Thyroid gland (tissue), 4 donors: ENCODE data around the gene TOX4.

ENCODE experiments used
- POLR2A ChIP-seq, 2 donors: fragments of 450-650 bp; IDR thresholded peaks; one replicate each; pipeline ENCODE4 v1.6.1; 2017; ENCODE audit warnings: antibody characterized with exemption in 2 of 2, mild to moderate bottlenecking in 2 of 2, moderate library complexity in 1 of 2
- TF ChIP-seq, protein P1 (sequence below), 6 experiments: fragments of 200-600 bp in 3 of 6; fragments of 450-650 bp in 3 of 6; sonication (generic) in 3 of 6; IDR thresholded peaks; one replicate each; pipeline ENCODE4 v1.5.1; 2016 to 2019; ENCODE audit warnings: antibody characterized with exemption in 6 of 6, mild to moderate bottlenecking in 2 of 6, inconsistent platforms in 1 of 6, moderate library complexity in 1 of 6

DNA sequence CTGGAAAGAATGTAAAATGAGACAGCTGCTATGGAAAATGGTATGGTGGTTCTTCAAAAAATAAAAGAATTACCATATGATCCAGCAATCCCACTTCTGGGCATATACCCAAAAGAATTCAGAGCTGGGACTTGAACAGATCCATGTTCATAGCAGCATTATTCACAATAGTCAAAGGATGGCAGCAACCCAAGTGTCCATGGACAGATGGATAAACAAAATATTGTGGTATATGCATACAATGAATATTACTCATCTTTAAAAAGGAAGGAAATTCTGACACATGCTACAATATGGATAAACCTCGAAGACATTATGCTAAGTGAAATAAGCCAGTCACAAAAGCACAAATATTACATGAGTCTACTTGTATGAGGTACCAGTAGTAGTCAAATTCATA, 9.4 kb upstream of the TOX4 start:
- TF ChIP-seq, protein P1, sequence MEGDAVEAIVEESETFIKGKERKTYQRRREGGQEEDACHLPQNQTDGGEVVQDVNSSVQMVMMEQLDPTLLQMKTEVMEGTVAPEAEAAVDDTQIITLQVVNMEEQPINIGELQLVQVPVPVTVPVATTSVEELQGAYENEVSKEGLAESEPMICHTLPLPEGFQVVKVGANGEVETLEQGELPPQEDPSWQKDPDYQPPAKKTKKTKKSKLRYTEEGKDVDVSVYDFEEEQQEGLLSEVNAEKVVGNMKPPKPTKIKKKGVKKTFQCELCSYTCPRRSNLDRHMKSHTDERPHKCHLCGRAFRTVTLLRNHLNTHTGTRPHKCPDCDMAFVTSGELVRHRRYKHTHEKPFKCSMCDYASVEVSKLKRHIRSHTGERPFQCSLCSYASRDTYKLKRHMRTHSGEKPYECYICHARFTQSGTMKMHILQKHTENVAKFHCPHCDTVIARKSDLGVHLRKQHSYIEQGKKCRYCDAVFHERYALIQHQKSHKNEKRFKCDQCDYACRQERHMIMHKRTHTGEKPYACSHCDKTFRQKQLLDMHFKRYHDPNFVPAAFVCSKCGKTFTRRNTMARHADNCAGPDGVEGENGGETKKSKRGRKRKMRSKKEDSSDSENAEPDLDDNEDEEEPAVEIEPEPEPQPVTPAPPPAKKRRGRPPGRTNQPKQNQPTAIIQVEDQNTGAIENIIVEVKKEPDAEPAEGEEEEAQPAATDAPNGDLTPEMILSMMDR (IDR thresholded peaks at IDR 0.05) = no peak
- TF ChIP-seq POLR2A (IDR thresholded peaks at IDR 0.05) = no peak
